Left ventricle myocardium inferior (tissue), 1 donor: Measurements from ENCODE around the gene ETV3L. TPM values are rescaled to one million over a fixed set of nuclear protein-coding genes. Genes with fewer than 3 reads are reported as not detected.
A peak's percentile ranks its signal among the peaks of the same experiment; 100 is the strongest.

Experiments
- DNase-seq: peaks from one replicate; pipeline ENCODE4 v3.0.0-alpha.2; 2020
- H3K27ac ChIP-seq: fragments of 200-600 bp; replicated peaks from 2 replicates; pipeline ENCODE4 v1.8.0; 2021
- H3K27me3 ChIP-seq: fragments of 200-600 bp; 2 replicates; pipeline ENCODE4 v1.8.0; 2021; ENCODE audit warnings: low read depth
- H3K36me3 ChIP-seq: fragments of 200-600 bp; 2 replicates; pipeline ENCODE4 v1.8.0; 2021
- H3K4me1 ChIP-seq: fragments of 200-600 bp; 2 replicates; pipeline ENCODE4 v1.8.0; 2021
- H3K4me3 ChIP-seq: fragments of 200-600 bp; 2 replicates; pipeline ENCODE4 v1.8.0; 2021; ENCODE audit warnings: mild to moderate bottlenecking, moderate library complexity
- H3K9me3 ChIP-seq: fragments of 200-600 bp; replicated peaks from 2 replicates; pipeline ENCODE4 v1.8.0; 2021
- intact Hi-C: fragments of 100-400 bp; cut with micrococcal nuclease; formaldehyde crosslinking; loops from one replicate; pipeline ENCODE4 v1.11.0; 2022
- total RNA-seq: library from RNA; stranded (reverse); fragmentation: NEBNext Ultra II Directional; extraction: Animal tissue kit (Norgen Biotek cat#: 25700); gene quantifications from one replicate; pipeline ENCODE4 v1.2.1, GENCODE V29; 2021
- TF ChIP-seq, protein P1 (sequence below): fragments of 200-600 bp; IDR thresholded peaks from 2 replicates; pipeline ENCODE4 v1.8.0; 2021; ENCODE audit warnings: antibody characterized with exemption, mild to moderate bottlenecking, borderline replicate concordance
- donor health status: DM: no; HTN: yes; CAD: no; lungs with severe emphysema.

ETV3L gene
- total RNA-seq, 1 donor from 2014 or later: not detected

- TF ChIP-seq, protein P1, sequence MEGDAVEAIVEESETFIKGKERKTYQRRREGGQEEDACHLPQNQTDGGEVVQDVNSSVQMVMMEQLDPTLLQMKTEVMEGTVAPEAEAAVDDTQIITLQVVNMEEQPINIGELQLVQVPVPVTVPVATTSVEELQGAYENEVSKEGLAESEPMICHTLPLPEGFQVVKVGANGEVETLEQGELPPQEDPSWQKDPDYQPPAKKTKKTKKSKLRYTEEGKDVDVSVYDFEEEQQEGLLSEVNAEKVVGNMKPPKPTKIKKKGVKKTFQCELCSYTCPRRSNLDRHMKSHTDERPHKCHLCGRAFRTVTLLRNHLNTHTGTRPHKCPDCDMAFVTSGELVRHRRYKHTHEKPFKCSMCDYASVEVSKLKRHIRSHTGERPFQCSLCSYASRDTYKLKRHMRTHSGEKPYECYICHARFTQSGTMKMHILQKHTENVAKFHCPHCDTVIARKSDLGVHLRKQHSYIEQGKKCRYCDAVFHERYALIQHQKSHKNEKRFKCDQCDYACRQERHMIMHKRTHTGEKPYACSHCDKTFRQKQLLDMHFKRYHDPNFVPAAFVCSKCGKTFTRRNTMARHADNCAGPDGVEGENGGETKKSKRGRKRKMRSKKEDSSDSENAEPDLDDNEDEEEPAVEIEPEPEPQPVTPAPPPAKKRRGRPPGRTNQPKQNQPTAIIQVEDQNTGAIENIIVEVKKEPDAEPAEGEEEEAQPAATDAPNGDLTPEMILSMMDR: no peak
- H3K27me3 ChIP-seq: peaks cover 4% of the 10 kb centered on the region
- no peak for DNase-seq
- no peaks in the 10 kb centered on the region for H3K36me3 ChIP-seq
- intact Hi-C loops: loop anchor here (2.0 kb wide), 1 partner anchor 65 kb away; no protein-coding TSS in a partner anchor
- no peak overlapping the region for H3K27ac ChIP-seq
- no peak overlapping the region for H3K4me3 ChIP-seq
- peaks cover 16% of the 10 kb centered on the region for H3K4me1 ChIP-seq
- H3K9me3 ChIP-seq: no peaks in the 10 kb centered on the region
These were observed 7.8 kb downstream of the ETV3L start for GRCh38 chr1:157091668-157092273.

- Histone ChIP-seq H3K4me3 (no peak overlapping the region), H3K27ac (no peak overlapping the region), H3K4me1 (peaks cover 16% of the 10 kb centered on the region), H3K9me3 (no peaks in the 10 kb centered on the region), H3K27me3 (peaks cover 4% of the 10 kb centered on the region), H3K36me3 (no peaks in the 10 kb centered on the region)
- intact Hi-C loops: loop anchor here (2.0 kb wide), 1 partner anchor 66 kb away; no protein-coding TSS in a partner anchor
- DNase-seq: no peak
- TF ChIP-seq, protein P1: no peak
These were observed 8.4 kb downstream of the ETV3L start for GRCh38 chr1:157091186-157091585.

- H3K9me3 ChIP-seq: no peaks in the 10 kb centered on the region
- H3K4me3 ChIP-seq: no peak overlapping the region
- intact Hi-C loops: loop anchor here (2.0 kb wide), 1 partner anchor 66 kb away; no protein-coding TSS in a partner anchor
- H3K4me1 ChIP-seq: peaks cover 16% of the 10 kb centered on the region
- no peak for DNase-seq
- no peaks in the 10 kb centered on the region for H3K36me3 ChIP-seq
- H3K27me3 ChIP-seq: peaks cover 4% of the 10 kb centered on the region
- H3K27ac ChIP-seq: peak overlapping the region; percentile 11
- TF ChIP-seq, protein P1: no peak
These were observed 8.8 kb downstream of the ETV3L start for GRCh38 chr1:157090771-157091170.

GRCh38 chr1:157090196-157090647 is 9.4 kb downstream of the ETV3L start:
- intact Hi-C loops: loop anchor here (2.0 kb wide), 1 partner anchor 67 kb away; no protein-coding TSS in a partner anchor
- Histone ChIP-seq H3K4me3 (no peak overlapping the region), H3K27ac (peak overlapping the region; percentile 11), H3K9me3 (no peaks in the 10 kb centered on the region), H3K4me1 (peaks cover 16% of the 10 kb centered on the region), H3K36me3 (no peaks in the 10 kb centered on the region), H3K27me3 (peaks cover 4% of the 10 kb centered on the region)
- DNase-seq: peak; percentile 84
- TF ChIP-seq, protein P1: peak; percentile 97

- Histone ChIP-seq H3K27ac (no peak overlapping the region), H3K27me3 (peaks cover 4% of the 10 kb centered on the region), H3K4me3 (no peak overlapping the region), H3K4me1 (peaks cover 16% of the 10 kb centered on the region), H3K36me3 (no peaks in the 10 kb centered on the region), H3K9me3 (no peaks in the 10 kb centered on the region)
- DNase-seq: no peak
- intact Hi-C loops: loop anchor here (2.0 kb wide), 1 partner anchor 67 kb away; no protein-coding TSS in a partner anchor
- TF ChIP-seq, protein P1: no peak
These were observed 9.8 kb downstream of the ETV3L start for GRCh38 chr1:157089789-157090188.
